C4-2B (cell line): Measurements from ENCODE around the gene MSRB3.

Experiments used
- ZFX ChIP-seq: fragments of 450-650 bp; IDR thresholded peaks from 2 replicates; pipeline ENCODE4 v1.6.1; 2017
- TF ChIP-seq, protein P1 (sequence below): fragments of 450-650 bp; conservative IDR thresholded peaks from 2 replicates; pipeline ENCODE4 v1.5.1; 2017; ENCODE audit warnings: mild to moderate bottlenecking

DNA sequence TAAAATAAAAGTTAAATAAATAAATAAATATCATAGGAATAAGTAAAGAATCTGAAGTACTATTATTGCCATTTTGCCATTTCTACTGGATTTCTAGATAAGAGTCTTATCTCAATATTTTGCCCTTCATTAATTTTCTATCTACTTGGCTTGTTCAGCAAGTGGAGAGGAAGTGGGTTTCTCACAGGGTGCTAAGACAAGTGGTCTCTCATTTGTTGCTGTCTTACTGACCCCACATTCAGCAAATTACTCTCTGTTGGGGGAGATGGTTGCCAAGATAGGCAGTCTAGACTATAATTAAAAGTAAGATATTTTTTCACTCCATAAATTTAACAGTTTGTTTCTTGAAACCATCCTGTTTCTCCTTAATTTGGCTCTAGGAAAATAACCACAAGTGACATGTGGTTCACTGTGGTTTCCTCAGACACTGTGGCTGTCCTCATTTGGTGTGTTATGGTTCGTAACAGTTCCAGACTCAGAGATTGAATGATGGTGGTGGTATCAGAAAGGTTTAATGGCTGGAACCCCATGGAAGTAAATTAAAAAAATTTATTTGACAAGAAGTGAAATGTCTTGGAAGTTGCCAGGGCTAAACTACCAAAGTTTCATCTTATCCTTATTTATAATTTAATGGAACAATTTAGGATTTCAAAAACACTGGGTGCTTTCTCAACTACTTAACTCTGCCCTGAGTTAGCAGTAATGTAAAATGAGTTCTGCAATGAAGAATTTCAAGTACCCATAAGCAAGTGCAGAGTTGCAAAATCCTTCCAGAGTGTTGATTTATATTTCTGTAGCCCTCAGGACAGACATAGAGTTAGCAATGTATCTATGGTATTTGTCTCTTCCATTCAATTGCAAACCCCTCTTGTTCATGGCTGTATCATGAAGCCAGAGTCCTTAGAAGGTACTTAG lies 214.8 kb downstream of the MSRB3 start:
- TF ChIP-seq, protein P1, sequence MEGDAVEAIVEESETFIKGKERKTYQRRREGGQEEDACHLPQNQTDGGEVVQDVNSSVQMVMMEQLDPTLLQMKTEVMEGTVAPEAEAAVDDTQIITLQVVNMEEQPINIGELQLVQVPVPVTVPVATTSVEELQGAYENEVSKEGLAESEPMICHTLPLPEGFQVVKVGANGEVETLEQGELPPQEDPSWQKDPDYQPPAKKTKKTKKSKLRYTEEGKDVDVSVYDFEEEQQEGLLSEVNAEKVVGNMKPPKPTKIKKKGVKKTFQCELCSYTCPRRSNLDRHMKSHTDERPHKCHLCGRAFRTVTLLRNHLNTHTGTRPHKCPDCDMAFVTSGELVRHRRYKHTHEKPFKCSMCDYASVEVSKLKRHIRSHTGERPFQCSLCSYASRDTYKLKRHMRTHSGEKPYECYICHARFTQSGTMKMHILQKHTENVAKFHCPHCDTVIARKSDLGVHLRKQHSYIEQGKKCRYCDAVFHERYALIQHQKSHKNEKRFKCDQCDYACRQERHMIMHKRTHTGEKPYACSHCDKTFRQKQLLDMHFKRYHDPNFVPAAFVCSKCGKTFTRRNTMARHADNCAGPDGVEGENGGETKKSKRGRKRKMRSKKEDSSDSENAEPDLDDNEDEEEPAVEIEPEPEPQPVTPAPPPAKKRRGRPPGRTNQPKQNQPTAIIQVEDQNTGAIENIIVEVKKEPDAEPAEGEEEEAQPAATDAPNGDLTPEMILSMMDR, result no peak
- TF ChIP-seq ZFX, result no peak
